HG03097 (cell line): ENCODE measurements around the gene KCNAB1.

Experiments
- ATAC-seq: cut with Tn5 transposase; IDR thresholded peaks from one replicate; pipeline ENCODE4 v1.9.1; 2021; ENCODE audit not compliant: unreplicated experiment, low FRiP score

KCNAB1 gene

GRCh38 chr3:156583469-156583868 is 463.1 kb downstream of the KCNAB1 start:
- ATAC-seq = no peak

GRCh38 chr3:156586905-156587759 is 466.8 kb downstream of the KCNAB1 start:
- no peak for ATAC-seq

GRCh38 chr3:156587760-156588069 is 467.3 kb downstream of the KCNAB1 start:
- no peak for ATAC-seq
